H1 (cell line): ENCODE measurements around the gene TMEM135. TPM values are rescaled to one million over a fixed set of nuclear protein-coding genes. Genes with fewer than 3 reads are reported as not detected.

Experiments used
- CHD2 ChIP-seq: IDR thresholded peaks from 2 replicates; pipeline ENCODE4 v1.6.1; 2012; ENCODE audit warnings: low read length, improper control_type of control experiment
- CREB1 ChIP-seq: IDR thresholded peaks from 2 replicates; pipeline ENCODE4 v1.6.1; 2012; ENCODE audit warnings: inconsistent platforms
- EP300 ChIP-seq, 2 experiments: IDR thresholded peaks; 1 replicate in 1 of 2; 2 replicates in 1 of 2; pipeline ENCODE4 v1.6.1; 2011 to 2012; ENCODE audit warnings: low read depth in 2 of 2, low read length in 2 of 2, mild to moderate bottlenecking in 2 of 2, borderline replicate concordance in 1 of 2, inconsistent platforms in 1 of 2, moderate library complexity in 1 of 2
- KDM4A ChIP-seq: IDR thresholded peaks from one replicate; pipeline ENCODE4 v1.7.1; 2012; ENCODE audit warnings: low read depth, mild to moderate bottlenecking, moderate library complexity, low read length, inconsistent platforms; ENCODE audit not compliant: severe bottlenecking
- SRF ChIP-seq: IDR thresholded peaks from 2 replicates; pipeline ENCODE4 v1.6.1; 2011; ENCODE audit warnings: mild to moderate bottlenecking, low read depth, low read length, moderate library complexity
- TAF7 ChIP-seq: optimal IDR thresholded peaks from 2 replicates; pipeline ENCODE3; 2011; ENCODE audit warnings: low read depth, mild to moderate bottlenecking, inconsistent platforms, low read length, moderate library complexity, borderline replicate concordance
- TEAD4 ChIP-seq: IDR thresholded peaks from 2 replicates; pipeline ENCODE4 v1.6.1; 2012; ENCODE audit warnings: low read depth, low read length, inconsistent platforms, mixed read lengths
- polyA plus RNA-seq, 7 experiments: library from polyadenylated mRNA; depleted of rRNA in 3 of 7; stranded (reverse) in 5 of 7; unstranded in 2 of 7; fragments of >200 nt in 5 of 7; fragments of 200-250 nt in 2 of 7; gene quantifications; 1 replicate in 5 of 7; 2 replicates in 1 of 7; 4 replicates in 1 of 7; pipeline versions ENCODE4 v1.2.1 to v1.2.3, GENCODE V29; 2011 to 2013; ENCODE audit warnings: missing spikeins in 2 of 7, mixed read lengths in 2 of 7
- total RNA-seq: library from RNA; stranded (reverse); fragmentation: NEBNext Ultra II Directional; extraction: Animal tissue kit (Norgen Biotek cat#: 25700); gene quantifications from 2 replicates; pipeline ENCODE4 v1.2.1, GENCODE V29; 2021
- TF ChIP-seq, protein P1 (sequence below): fragments of 300-600 bp; sonication (generic); IDR thresholded peaks from 2 replicates; pipeline ENCODE4 v1.7.1; 2012; ENCODE audit warnings: low read length, moderate library complexity, mild to moderate bottlenecking, inconsistent platforms; ENCODE audit not compliant: insufficient replicate concordance
- TF ChIP-seq, protein P2 (sequence below): IDR thresholded peaks from 2 replicates; pipeline ENCODE4 v1.6.1; 2011; ENCODE audit warnings: low read length, improper control_type of control experiment

TMEM135 gene
- total and polyA plus RNA-seq, 2 of the 8 experiments (the other 6 are each of a cell fraction or from before 2014, with no cell fraction given): 9.3 to 31.3 TPM

DNA sequence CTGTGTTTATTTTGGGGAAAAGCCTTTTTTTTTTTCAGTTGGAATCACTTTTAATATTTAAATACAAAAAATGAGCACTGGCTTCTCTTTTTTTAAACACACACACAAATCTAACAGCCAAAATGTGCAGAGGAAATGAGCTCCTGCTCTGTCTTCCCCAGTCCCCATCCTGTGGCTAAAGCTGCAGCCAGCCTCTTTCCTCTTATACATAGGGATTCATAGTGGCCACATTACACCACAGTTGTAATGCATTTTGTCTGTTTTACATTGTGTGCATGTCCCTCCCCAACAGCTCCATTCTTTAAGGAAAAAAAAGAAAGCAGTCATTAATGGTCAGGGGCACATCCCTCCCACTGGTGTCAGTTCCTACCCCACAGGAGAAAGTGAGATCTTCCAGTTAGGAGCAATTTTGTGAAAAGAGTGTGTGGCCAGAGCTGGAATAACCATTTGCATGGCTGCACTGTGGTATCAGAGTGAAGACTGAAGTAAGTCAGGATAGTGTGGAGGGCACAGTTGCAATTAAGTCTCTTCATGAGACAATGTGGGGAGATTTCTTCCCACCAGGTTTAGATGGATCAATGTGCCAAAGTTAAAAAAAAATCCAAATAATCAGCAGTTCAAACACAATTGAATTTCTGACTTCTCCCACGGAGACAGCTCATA lies 220.6 kb downstream of the TMEM135 start (continued):
- TF ChIP-seq, protein P1, sequence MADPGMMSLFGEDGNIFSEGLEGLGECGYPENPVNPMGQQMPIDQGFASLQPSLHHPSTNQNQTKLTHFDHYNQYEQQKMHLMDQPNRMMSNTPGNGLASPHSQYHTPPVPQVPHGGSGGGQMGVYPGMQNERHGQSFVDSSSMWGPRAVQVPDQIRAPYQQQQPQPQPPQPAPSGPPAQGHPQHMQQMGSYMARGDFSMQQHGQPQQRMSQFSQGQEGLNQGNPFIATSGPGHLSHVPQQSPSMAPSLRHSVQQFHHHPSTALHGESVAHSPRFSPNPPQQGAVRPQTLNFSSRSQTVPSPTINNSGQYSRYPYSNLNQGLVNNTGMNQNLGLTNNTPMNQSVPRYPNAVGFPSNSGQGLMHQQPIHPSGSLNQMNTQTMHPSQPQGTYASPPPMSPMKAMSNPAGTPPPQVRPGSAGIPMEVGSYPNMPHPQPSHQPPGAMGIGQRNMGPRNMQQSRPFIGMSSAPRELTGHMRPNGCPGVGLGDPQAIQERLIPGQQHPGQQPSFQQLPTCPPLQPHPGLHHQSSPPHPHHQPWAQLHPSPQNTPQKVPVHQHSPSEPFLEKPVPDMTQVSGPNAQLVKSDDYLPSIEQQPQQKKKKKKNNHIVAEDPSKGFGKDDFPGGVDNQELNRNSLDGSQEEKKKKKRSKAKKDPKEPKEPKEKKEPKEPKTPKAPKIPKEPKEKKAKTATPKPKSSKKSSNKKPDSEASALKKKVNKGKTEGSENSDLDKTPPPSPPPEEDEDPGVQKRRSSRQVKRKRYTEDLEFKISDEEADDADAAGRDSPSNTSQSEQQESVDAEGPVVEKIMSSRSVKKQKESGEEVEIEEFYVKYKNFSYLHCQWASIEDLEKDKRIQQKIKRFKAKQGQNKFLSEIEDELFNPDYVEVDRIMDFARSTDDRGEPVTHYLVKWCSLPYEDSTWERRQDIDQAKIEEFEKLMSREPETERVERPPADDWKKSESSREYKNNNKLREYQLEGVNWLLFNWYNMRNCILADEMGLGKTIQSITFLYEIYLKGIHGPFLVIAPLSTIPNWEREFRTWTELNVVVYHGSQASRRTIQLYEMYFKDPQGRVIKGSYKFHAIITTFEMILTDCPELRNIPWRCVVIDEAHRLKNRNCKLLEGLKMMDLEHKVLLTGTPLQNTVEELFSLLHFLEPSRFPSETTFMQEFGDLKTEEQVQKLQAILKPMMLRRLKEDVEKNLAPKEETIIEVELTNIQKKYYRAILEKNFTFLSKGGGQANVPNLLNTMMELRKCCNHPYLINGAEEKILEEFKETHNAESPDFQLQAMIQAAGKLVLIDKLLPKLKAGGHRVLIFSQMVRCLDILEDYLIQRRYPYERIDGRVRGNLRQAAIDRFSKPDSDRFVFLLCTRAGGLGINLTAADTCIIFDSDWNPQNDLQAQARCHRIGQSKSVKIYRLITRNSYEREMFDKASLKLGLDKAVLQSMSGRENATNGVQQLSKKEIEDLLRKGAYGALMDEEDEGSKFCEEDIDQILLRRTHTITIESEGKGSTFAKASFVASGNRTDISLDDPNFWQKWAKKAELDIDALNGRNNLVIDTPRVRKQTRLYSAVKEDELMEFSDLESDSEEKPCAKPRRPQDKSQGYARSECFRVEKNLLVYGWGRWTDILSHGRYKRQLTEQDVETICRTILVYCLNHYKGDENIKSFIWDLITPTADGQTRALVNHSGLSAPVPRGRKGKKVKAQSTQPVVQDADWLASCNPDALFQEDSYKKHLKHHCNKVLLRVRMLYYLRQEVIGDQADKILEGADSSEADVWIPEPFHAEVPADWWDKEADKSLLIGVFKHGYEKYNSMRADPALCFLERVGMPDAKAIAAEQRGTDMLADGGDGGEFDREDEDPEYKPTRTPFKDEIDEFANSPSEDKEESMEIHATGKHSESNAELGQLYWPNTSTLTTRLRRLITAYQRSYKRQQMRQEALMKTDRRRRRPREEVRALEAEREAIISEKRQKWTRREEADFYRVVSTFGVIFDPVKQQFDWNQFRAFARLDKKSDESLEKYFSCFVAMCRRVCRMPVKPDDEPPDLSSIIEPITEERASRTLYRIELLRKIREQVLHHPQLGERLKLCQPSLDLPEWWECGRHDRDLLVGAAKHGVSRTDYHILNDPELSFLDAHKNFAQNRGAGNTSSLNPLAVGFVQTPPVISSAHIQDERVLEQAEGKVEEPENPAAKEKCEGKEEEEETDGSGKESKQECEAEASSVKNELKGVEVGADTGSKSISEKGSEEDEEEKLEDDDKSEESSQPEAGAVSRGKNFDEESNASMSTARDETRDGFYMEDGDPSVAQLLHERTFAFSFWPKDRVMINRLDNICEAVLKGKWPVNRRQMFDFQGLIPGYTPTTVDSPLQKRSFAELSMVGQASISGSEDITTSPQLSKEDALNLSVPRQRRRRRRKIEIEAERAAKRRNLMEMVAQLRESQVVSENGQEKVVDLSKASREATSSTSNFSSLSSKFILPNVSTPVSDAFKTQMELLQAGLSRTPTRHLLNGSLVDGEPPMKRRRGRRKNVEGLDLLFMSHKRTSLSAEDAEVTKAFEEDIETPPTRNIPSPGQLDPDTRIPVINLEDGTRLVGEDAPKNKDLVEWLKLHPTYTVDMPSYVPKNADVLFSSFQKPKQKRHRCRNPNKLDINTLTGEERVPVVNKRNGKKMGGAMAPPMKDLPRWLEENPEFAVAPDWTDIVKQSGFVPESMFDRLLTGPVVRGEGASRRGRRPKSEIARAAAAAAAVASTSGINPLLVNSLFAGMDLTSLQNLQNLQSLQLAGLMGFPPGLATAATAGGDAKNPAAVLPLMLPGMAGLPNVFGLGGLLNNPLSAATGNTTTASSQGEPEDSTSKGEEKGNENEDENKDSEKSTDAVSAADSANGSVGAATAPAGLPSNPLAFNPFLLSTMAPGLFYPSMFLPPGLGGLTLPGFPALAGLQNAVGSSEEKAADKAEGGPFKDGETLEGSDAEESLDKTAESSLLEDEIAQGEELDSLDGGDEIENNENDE: no peak
- no peak for TF ChIP-seq CHD2
- no peak for TF ChIP-seq CREB1
- no peak for TF ChIP-seq KDM4A
- TF ChIP-seq EP300 (IDR thresholded peaks at IDR 0.05; ENCODE audit: borderline replicate concordance in 1 of 2, low read depth in 2 of 2, low read length in 2 of 2): no peak
- TF ChIP-seq, protein P2, sequence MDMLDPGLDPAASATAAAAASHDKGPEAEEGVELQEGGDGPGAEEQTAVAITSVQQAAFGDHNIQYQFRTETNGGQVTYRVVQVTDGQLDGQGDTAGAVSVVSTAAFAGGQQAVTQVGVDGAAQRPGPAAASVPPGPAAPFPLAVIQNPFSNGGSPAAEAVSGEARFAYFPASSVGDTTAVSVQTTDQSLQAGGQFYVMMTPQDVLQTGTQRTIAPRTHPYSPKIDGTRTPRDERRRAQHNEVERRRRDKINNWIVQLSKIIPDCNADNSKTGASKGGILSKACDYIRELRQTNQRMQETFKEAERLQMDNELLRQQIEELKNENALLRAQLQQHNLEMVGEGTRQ: no peak
- TF ChIP-seq TEAD4: no peak
- no peak for TF ChIP-seq TAF7
- no peak for TF ChIP-seq SRF
